Activated gamma-delta T cell treated with Interleukin-2 at 50 U/mL for 16 hours (primary cell): ENCODE measurements around the gene SRGAP1.
"Not testable (repeated sequence)": the region's sequence is repeated elsewhere in the genome, so short reads cannot be mapped to it uniquely, and the experiment has no call there.

Experiments used
- DNase-seq: peaks from one replicate; pipeline ENCODE4 v3.0.0-alpha.2; 2020

SRGAP1 gene

DNA sequence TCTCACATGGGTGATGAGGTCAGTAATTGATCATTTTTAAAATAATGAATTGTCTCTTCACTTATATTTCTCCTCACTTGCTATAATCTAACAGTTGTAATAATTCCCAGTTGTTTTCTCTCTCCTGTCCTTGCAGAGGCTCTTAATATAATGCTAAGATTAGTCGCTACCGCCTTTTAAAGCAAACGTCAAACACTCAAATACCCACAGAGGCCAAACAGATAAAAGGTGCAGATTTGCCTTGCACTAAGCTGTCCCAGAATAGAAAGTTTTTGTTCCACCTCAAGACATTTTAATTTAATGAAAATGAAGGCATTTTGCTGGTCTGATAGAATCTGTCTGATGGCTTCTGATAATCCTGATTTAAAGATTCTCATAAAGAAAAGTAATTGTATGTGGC lies 218.6 kb downstream of the SRGAP1 start:
- no peak for DNase-seq

DNA sequence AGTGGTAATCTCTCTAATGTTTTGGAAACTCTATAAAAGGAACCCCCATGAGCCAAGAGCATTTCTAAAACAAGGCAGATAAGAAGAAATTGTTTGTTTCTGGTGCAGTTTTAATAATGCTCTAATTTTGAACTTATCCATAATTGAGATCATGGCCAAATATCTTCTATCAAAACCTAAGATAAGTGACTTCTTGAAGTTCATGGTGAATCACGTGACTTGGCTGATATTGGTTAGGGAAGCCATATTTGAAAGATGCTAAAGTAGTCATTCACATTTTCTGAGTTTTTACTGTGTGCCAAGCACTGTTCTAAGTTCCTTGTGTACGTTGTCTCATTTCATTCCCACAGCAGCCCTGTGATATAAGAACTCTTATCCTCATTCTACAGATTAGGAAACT lies 219.7 kb downstream of the SRGAP1 start:
- DNase-seq, result no peak

DNA sequence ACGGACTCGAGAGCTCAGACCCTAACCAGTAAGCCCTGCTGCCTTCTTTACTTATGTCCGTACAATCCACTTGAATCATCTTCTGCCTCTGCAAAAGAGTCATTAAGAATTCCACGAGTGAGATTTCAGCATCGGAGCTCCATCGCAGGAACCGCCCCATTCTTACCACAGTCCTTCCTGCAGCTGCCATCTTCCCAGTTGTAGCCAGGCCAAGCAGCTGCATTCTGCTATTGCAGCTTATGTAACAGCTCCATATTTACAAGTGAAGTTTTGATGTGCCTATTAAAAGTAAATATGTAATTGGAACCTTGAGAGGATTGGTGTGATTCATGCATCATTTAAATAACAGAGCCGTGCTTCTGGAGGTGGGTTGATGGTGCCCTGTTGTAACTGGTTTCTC lies 220.2 kb downstream of the SRGAP1 start:
- no peak for DNase-seq

DNA sequence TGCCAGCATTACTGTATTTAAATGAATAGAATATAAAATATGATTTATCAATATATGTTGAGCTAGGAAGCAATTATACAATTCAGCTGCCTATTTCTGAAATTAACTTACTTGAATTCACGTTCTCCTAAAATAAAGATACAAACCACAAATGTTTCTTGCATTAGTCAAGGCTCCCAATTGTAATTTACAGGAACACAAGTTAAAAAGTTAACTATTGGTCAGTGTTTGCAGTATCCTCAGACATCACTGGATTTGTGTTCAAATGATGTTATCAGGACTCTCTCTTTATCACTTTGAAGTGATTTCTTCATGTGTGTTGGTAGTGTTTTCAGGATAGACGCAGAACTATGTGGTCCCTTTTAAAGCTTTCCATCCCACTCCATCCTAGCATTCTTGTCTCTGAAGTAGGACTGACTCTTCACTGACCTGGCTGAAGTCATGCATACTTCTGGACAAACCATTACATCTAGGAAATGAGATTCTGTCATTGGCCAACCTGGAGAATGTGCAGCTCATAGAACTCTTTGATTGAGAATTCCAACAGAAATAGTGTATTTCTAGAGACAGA lies 221.5 kb downstream of the SRGAP1 start:
- DNase-seq, result no peak

DNA sequence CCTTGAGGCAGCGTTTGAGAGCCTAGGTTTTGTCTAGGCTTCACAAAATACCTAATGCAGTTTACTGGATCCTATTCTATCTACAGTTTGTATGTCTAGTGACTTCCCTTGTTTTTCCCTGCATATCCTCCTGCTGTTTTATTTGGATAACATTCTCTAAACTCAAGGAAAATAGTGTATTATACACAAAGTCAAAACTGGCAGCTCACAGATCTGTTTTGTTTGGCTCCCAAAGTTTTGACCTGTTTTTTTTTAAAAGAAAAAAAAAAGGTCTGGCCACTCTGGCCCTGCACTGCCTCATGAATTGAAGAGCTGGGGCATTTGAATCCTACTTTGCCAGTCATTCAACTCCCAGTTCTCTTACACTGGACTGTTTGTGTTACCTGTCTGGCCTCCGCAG lies 222.3 kb downstream of the SRGAP1 start:
- DNase-seq, result no peak

DNA sequence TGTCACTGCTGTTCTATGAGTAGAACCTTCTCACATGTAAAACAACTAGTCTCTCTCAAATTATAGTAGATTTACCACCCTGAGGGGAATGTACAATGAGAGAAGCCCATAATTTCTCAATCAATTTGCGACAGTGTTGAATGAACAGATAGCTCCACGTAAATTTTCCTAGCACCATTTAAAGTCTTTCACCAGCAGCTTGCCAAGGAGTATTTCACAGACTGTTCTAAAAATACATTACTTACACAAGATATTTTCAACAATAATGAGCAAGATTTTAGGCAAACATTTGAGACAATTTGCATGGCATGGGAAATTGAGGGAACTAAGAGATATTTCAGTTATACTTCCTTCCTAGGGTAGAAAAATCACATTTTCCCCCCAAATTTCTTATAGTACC lies 226.0 kb downstream of the SRGAP1 start:
- DNase-seq, result no peak

DNA sequence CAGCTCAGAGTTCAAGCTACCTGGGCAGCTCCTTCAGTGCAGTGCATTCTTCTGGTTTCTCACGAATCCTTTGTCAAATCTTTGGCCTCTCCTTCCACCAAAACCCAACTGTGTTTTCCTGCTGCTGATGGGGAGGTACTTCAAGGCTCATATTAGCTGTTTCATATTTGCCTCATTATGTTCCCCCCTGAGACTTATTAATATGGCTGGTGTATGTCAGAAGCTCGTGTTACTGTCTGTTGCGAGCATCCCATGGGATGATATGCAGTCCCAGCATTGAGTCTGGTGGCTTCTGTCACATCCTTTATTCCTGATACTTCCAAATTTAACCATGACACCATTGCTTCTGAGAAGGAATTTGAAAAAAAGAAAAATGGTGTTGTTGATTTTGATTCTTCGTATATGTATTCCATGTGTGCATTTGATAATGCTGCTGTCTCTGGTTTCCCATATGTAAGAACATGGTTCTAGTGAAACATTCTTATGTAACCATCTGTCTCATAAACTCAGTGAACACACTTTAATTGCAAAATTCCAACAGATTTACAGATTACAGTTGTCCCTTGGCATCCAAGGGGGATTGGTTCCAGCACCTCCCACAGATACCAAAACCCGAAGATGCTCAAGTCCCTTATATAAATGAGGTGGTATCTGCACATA lies 228.5 kb downstream of the SRGAP1 start:
- no peak for DNase-seq

DNA sequence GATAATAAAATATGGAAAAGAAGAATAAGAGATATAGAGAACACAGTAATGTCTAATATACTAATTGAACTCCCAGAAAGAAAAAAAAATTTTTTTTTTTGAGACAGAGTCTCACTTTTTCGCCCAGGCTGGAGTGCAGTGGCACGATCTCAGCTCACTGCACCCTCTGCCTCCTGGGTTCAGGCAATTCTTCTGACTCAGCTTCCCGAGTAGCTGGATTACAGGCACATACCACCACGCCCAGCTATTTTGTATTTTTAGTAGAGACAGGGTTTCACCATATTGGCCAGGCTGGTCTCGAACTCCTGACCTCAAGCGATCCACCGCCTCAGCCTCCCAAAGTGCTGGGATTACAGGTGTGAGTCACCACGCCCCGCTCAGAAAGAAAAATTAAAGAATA lies 232.1 kb downstream of the SRGAP1 start:
- DNase-seq, result not testable (repeated sequence)

DNA sequence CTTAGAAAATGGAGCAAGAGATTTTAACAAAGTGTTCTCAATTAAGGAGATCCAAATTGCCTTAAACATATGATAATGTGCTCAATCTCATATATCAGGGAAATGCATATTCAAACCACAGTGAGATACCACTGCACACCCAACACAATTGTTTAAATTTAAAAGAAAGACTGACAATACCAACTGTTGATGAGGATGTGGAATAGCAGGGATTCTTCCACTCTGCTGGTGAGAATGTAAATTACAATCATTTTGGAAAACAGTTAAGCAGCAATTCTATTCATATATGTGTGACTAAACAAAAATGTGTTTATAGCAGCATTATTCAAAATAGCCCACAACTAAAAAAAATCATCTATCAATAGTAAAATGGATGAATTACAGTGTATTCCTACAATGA lies 233.4 kb downstream of the SRGAP1 start:
- DNase-seq, result no peak

DNA sequence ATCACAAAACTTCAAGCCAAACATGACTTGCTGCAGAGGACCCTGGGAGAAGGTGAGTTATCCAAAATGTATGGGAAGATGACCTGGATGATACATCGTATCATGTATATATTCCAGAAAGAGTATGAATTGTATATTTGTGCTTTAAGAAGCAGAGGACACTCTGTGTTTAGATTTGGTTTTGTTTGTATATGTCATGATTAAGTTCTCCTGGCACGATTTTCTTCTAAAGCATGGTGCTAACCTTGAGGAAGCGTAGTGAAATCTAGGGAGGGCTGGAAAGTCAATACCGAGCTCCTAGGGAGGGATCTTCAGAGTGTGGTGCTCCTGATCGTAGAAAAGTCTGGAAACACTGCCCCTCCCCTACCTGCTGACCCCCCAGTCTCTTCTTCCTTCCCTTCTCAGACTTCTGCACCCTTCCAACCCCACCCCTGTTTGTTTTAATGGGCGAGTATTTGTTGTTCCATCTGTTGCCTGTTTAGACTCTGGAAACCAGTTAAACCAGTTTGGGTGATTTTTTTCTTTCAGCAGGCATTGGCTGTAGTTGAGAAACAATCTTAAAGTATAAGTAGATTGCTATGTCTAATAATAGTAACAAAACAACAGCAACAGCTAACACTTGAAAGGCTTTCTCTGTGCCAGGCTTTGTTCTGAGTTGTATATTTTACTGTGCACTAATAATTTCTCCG lies 236.0 kb downstream of the SRGAP1 start:
- DNase-seq, result no peak

DNA sequence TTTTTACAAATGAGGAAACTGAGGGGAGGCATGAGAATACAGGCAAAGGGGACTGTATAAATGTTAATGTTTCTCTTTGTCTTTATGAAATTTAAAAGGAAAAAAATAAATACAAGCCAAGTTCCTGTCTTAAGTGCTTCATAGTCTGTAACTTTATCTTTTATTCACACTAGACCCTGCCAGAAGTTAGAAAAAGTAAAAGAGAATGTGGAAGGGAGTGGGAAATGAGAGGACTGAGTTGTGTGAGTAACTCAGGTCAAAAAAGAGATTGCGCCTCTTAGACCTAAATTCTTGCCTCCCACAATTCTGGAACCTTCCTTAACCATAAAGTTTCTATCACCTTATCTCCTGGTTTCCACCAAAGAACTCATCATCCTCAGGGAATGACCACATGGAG lies 236.5 kb downstream of the SRGAP1 start:
- no peak for DNase-seq

DNA sequence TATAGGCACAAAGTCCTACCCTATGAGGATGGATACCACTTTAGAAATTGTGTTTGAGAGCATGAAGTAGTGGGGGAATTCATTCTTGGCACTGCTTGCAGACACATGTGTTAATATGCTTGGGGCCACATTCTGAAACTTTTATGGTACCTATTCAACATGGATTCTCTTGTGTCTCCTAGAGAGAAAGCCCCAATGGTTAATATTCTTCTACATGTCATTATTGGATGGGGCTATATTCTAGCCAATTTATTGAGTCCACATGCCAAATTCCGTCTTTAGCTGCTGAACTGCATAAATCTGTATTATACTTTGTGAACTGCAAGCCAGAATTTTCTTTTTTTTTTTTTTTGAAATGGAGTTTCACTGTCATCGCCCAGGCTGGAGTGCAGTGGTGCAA lies 237.6 kb downstream of the SRGAP1 start:
- no peak for DNase-seq

DNA sequence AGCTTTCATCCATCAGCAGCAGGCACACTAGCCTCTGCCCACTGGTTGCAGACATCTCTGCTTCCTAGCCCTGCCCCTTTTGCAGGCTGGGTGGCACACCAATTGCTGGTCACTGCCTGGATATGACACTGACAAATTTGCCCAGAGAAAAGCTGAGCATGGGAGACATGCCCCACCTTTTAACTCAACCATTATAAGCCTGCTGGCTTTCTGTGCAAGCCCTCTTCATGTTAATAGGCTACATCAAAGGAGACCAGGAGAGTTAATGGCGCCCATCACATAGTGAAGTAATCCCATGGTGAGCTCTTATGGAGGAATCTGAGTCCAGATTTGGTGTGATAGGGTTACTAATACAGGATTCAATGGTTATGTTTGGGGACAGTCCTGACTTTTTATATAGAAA lies 238.4 kb downstream of the SRGAP1 start:
- no peak for DNase-seq

DNA sequence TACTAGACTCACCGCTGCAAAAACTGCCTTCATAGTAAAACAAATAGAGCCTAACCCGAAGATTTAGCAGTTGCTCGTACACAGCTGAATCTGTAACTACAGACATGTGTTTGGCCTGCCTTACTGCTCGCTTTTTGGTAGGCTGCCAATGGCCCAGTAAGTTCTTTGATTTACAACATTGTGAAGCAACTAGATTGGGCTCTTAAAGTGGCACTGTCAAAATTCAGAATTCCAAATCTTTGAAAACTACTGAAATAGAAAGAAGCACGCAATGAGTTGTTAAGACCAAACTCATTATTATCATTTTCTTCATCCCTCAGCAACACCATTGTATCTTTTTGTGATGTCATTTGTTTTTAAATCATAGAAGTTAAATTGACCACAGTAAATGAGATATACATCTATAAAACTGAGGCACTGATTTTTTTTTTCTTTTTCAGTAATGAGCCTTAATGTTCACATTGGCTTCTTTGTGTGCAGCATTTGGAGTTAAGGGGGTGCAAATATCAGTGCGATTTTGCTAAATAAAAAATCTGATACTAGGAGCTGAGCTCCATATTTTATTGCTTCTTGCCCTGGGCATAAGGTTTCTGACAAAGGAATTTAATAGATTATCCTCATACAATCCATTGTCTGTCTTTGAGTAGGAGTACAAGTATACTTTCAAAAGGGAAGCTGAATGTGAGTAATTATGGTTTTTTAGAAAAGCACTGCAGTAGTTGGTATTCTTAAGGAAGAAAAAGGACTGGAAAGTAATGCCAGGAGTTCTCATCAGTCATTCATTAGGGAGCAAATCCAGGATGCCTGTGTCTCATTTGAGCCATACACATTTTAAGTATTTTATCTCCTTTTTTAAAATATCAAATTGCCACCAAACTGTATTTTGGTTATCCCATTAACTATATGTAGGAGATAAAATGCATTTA lies 239.0 kb downstream of the SRGAP1 start:
- no peak for DNase-seq

DNA sequence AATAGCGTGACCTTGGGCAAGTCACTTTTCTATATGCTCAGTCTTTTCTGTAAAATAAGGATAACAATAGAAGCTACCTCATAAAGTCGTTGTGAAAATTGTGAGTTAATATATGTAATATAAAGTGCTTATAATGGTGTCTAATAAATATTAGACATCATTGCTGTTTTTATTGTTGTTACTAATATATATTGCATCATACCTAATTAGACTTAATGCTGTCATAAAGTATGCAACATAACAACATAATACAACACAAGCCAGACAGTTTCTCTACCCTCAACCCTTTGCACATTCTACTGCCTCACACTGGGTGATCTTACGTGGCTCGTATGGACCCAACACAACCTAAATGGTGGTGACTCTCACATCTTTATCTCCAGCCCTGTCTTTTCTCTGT lies 240.7 kb downstream of the SRGAP1 start:
- no peak for DNase-seq

DNA sequence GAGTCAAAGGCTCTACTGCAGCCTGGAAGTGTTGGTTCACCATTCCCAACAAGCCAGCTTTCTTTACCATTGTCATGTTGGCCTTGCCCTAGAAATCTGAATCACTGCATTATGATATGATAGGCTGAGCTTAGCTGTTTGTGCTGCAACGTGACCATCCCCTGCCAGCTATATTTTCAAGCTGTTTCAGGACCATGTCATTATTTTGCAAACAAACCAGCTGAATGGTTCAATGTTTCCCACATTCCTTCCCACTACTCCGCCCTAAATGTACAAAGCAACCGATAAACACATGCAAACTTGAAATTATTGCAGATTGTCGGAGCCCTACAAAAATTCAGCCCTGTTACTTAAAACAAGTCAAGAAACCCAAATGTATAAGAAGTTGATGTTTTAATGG lies 241.5 kb downstream of the SRGAP1 start:
- DNase-seq, result no peak

DNA sequence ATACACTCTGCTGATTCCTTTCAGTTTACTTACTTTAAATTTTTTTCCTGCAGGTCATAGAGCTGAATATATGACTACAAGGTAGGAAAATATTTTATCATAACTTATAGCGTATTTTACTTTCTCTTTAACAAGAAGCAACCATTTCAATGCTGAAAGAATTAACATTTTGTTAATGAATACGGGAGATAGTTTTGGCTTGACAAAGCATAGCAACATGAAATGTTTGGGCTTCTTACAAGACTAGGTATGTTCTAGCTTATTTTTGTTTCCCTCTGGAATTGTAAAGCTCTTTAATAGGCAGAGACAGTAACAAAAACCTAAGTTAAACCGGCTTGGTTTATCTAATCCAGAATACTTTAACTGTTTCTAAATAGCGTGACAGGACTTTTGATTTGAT lies 242.4 kb downstream of the SRGAP1 start:
- no peak for DNase-seq

DNA sequence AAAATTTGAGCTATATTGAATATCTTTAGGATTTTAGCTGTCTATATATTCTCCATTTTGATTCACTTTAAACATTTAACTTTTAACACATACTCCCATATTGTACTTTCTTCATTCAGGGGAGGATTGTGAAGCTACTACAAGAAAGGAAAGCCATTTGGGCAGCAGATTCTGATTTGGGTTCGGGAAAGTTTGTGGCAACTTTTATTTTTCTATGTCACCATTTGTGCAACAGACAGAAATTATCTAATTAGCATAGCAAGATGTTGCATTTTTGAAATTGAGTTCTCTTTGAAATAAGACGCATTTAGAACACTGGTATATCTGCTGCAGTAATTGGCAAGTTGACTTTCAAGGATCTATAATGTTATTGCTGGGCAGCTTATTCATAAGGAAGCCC lies 243.3 kb downstream of the SRGAP1 start:
- DNase-seq, result no peak

DNA sequence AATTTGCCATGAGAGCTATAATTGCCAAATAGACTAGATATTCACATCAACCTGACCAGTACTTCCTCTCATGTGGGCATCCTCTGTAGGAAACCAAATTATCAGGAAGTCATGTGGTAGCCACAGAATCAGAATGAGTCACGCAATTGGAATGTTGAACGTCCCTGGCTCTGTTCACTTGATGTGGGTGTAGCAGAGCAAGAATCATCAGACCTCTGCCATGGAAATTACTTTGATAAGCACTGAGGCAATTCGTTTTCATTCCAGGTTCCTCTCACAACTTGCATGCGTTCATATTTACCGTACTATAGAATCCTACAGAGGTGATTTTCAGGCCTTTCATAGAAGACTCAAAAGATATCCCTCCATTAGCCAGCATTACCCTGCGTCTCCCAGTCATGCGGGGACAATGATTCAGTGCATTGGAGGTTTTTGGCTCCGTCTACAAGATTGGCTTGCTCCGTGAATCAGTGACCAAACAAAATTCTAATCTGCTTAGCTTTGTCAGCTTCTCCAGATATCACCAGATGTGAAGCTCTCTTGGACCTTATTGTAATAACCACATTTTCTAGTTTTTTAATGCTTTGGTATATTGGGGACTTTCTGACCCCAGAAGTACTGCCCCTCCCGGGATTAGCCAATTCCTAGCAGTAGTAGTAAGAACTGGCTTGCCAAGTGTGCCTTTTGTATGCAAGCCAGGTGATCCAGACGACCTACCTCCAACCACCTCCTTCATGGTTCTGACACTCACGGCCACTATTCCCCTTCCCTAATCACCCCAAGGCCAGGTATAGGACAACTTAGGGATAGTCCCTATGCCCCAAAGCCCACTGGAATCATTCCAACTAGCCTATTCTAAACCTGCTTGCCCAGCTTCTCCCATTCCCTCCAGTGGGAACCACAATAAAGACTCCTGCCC lies 244.2 kb downstream of the SRGAP1 start:
- no peak for DNase-seq

DNA sequence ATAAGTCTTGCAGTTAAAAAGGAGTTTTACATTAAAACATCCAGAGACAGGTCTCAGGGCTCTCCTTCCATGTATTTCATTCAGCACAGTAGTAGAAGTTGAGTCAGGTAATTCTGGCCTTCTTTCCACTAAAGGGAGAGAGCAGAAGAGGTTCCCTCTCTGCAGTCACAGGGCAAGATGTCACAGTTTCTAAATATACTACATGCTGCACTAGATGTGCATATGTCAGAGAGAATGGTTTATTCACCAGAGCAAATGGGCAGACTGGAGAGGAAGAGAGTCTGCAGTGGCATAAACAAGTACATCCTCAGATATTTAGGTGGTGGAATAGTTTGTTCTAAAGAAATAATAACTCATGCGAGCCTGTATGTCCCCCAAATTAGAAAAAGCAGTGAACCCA lies 245.5 kb downstream of the SRGAP1 start:
- DNase-seq, result no peak

DNA sequence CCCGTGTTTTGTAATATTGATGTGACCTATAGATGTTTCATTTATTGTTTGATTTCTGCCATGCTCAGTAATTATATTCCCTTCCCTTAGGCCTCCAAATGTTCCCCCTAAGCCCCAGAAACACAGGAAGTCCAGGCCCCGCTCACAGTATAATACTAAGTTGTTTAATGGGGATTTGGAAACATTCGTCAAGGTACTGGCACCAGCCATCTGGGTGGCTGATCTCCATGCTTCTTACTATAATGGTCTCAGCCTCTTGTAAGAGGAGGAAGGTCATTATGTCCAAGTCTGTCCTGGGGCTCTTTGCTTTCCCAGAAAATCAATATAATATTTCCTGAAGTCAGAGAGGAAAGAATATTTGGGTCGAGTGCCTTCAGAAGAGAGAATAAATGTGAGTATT lies 246.7 kb downstream of the SRGAP1 start:
- no peak for DNase-seq

DNA sequence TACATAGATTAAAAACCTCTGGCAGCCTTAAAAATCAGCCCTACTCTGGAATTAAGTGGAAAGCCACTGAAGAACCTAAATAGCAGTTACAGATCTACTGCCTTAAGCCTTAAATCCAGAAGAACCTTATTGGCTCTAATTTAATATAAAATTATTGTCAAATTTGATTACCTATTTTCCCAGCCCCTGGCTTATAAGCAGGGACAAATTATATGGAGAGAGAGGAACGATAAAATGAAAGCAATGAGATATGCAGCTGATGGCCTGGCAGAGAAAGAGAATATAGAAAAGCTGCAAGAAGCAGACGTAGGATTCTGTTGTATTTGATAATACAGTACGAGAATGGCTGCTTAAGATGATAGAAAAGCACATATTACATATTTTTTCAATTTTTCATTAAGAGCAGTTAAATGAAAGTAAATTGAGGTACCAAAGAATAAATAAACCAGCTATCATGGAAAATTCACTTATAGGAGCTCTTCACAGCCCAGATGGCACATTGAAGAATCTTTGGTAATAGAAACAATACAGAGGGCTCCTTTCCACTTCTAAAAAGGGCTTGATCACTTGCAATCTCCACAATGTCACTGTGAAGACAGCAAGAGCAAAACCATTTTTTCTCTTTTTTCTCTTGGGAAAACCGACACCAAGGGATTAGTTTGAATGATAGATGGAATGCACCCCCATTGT lies 248.2 kb downstream of the SRGAP1 start:
- DNase-seq, result no peak
